Astrocyte of the spinal cord (primary cell): Measurements from ENCODE around the gene SYT1.

Source experiments
- DNase-seq: peaks from one replicate; pipeline ENCODE4 v3.0.0; 2011; ENCODE audit warnings: low read depth, low spot score
- H3K4me3 ChIP-seq: 2 replicates; pipeline ENCODE4 v1.5.1; 2011; ENCODE audit warnings: low read depth, mild to moderate bottlenecking, low read length, moderate library complexity
- in situ Hi-C: cut with HindIII; loops from 2 replicates; pipeline ENCODE4 v1.10.0; 2017; ENCODE audit warnings: low sequenced_read_pairs
- TF ChIP-seq, protein P1 (sequence below): IDR thresholded peaks from 2 replicates; pipeline ENCODE4 v1.5.1; 2012; ENCODE audit warnings: low read depth, mild to moderate bottlenecking, low read length, inconsistent platforms

The SYT1 gene

DNA sequence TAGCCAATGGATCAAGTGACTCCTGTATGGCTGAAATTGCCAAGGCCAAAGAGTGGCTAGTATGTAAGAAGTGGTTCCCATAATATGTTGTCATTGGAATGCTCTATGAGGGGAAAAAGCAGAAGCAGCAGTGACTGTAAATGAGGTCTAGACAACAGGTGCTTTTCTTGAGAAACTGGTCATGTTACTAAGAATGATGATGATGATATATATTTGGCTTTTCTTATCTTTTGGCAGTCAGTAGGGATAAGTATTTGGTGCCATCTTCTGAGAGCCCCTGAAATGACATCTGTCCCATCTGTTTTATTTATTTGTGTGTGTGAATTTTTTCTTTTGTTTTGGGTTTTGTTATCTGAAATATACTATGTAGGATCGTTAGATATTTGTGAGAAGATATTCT lies 141.7 kb downstream of the SYT1 start:
- no peak overlapping the region for H3K4me3 ChIP-seq
- in situ Hi-C loops: no loop called here
- no peak for DNase-seq
- TF ChIP-seq, protein P1, sequence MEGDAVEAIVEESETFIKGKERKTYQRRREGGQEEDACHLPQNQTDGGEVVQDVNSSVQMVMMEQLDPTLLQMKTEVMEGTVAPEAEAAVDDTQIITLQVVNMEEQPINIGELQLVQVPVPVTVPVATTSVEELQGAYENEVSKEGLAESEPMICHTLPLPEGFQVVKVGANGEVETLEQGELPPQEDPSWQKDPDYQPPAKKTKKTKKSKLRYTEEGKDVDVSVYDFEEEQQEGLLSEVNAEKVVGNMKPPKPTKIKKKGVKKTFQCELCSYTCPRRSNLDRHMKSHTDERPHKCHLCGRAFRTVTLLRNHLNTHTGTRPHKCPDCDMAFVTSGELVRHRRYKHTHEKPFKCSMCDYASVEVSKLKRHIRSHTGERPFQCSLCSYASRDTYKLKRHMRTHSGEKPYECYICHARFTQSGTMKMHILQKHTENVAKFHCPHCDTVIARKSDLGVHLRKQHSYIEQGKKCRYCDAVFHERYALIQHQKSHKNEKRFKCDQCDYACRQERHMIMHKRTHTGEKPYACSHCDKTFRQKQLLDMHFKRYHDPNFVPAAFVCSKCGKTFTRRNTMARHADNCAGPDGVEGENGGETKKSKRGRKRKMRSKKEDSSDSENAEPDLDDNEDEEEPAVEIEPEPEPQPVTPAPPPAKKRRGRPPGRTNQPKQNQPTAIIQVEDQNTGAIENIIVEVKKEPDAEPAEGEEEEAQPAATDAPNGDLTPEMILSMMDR: peak; percentile 36

DNA sequence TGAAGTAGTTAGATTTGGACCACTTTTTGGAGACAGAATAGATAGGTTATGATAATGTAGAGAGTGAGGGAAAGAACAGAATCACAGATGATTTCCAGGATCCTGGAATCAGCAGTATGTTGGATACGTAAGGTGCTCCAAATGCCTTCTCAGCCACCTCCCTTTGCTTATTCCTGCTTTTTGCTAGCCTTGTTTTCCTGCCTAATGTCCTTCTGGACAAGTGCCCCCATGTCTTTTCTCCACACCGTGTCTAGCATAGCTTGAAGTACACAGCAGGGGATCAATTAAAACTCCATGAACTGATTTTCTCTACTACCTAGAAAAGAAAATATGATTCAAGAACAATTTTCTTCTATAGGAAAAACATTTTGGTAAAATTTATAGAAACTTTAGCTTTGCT lies 144.0 kb downstream of the SYT1 start:
- TF ChIP-seq, protein P1: no peak
- no peak overlapping the region for H3K4me3 ChIP-seq
- no peak for DNase-seq
- in situ Hi-C loops: no loop called here

DNA sequence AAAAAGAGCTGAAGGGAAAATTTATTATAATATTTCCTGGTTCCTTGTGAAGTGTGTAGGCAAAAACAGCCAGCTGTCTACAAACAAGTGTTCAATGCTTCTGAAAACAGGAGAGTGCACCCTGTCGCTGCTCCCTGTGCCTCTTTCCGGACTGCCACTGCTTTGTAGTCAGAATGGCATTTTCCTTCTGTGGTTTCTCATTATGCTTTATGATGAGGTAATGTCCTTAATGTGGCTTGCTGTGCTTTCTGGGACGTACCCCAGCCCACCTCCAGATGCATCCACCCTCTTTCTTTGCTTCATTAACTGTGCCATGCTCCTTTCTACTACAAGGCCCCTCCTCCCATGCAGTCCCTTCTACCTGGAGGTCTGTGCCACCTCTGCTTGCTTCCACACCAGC lies 148.1 kb downstream of the SYT1 start:
- in situ Hi-C loops: no loop called here
- TF ChIP-seq, protein P1: no peak
- no peak overlapping the region for H3K4me3 ChIP-seq
- DNase-seq: no peak

DNA sequence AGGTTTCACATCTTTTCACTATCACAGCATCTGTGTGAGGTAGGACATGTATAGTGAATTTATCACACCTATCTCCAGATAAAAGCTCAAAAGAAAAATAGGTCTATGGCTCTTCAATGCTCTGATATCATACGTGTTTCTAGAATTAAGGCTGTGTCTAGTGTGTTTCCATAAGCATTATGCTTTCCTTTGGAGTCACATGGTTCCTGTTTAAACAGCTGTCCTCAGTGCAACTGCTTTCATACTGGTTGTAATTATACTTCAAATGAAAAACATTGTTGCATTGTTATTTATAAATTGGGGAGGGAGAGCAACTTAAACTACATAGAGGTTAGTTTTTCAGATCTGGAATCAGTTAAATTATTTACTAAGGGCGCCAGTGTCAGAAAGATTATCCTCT lies 151.6 kb downstream of the SYT1 start:
- in situ Hi-C loops: no loop called here
- no peak overlapping the region for H3K4me3 ChIP-seq

DNA sequence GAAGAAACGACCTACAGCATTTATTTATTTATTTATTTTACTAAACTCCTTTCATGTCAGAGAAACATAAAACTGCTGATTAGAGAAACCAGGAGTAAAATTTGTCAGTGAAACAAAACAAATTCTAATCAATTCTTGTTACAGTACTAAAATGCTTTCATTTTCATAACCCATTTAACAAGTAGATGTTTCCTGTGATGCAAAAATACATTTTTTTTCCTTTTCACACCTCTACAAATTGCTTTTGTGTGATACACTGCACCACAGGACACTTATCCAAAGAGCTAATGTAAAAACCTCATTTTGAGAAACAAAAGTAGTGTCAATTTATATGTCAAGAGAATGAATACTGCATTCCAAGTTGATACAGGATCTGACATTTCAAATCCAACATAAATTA lies 155.1 kb downstream of the SYT1 start:
- in situ Hi-C loops: no loop called here
- DNase-seq: no peak
- no peak overlapping the region for H3K4me3 ChIP-seq
- TF ChIP-seq, protein P1: no peak

More for the DNA sequence above, 151.6 kb downstream of the SYT1 start:
- TF ChIP-seq, protein P1: no peak
- no peak for DNase-seq

DNA sequence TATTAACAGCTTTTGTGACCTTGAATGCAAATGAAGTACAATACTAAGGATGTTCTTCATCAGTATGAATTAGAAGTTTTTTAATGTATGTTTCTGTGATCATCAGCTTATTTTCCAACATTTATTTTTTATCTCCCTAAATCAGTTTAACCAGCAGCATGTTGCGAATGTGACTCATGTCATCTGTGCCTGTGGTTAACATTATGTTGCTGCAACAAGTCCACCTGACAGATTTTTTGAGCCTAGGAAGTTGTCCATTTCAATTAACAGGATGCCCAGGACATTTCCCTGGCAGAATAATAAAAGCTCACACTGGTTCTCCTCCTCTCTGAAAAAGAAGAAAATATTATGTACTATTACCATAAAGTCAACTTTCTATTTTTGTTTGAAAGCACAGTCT lies 155.5 kb downstream of the SYT1 start:
- in situ Hi-C loops: no loop called here
- H3K4me3 ChIP-seq: no peak overlapping the region
- peak; percentile 17 for DNase-seq
- TF ChIP-seq, protein P1: no peak

DNA sequence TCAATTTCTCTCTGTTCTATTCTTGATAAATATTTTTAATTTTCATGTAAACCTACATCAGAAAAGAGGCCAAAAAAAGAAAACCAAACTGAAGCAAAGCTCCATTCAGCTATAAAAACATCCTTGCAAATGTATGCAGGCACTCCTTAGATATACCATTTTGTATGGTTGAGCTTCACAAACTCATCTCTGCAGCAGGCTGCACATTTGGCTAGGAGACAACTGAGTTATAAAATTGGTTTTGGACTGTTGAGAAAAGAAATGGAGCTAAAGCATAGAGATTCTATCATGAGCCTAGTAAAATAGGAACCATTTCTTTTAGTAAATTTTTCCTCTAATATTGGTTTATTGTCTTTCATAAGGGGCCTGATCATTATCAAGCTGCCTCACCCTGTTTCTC lies 156.4 kb downstream of the SYT1 start:
- no peak overlapping the region for H3K4me3 ChIP-seq
- TF ChIP-seq, protein P1: no peak
- DNase-seq: no peak
- in situ Hi-C loops: no loop called here
